NCI-H748 (cell line): ENCODE measurements around the gene PRRC2B.
"Not testable (repeated sequence)": the region's sequence is repeated elsewhere in the genome, so short reads cannot be mapped to it uniquely, and the experiment has no call there.

Source experiments
- DNase-seq: peaks from one replicate; lab custom pipeline; 2025; ENCODE audit not compliant: unreplicated experiment; lab: John Stamatoyannopoulos, UW

The PRRC2B gene

GRCh38 chr9:131433302-131433854, 39.5 kb downstream of the PRRC2B start:
- no peak for DNase-seq

- no peak for DNase-seq
These were observed 40.8 kb downstream of the PRRC2B start for GRCh38 chr9:131434673-131435072.

GRCh38 chr9:131436376-131436775, 42.5 kb downstream of the PRRC2B start:
- DNase-seq: no peak

GRCh38 chr9:131436865-131437271, 43.0 kb downstream of the PRRC2B start:
- DNase-seq: no peak

- DNase-seq: no peak
These were observed 44.3 kb downstream of the PRRC2B start for GRCh38 chr9:131438190-131438589.

GRCh38 chr9:131439224-131439623, 45.3 kb downstream of the PRRC2B start:
- DNase-seq: no peak

- no peak for DNase-seq
These were observed 47.6 kb downstream of the PRRC2B start for GRCh38 chr9:131441441-131441840.

GRCh38 chr9:131442351-131442750, 48.5 kb downstream of the PRRC2B start:
- no peak for DNase-seq

GRCh38 chr9:131443648-131444047, 49.8 kb downstream of the PRRC2B start:
- no peak for DNase-seq

GRCh38 chr9:131446276-131446675, 52.4 kb downstream of the PRRC2B start:
- DNase-seq: no peak

- no peak for DNase-seq
These were observed 53.3 kb downstream of the PRRC2B start for GRCh38 chr9:131447148-131447547.

GRCh38 chr9:131447600-131447999, 53.7 kb downstream of the PRRC2B start:
- DNase-seq: no peak

GRCh38 chr9:131448818-131449217, 54.9 kb downstream of the PRRC2B start:
- DNase-seq: no peak

- DNase-seq: no peak
These were observed 55.4 kb downstream of the PRRC2B start for GRCh38 chr9:131449276-131449675.

GRCh38 chr9:131454028-131454427, 60.1 kb downstream of the PRRC2B start:
- DNase-seq: no peak

- not testable (repeated sequence) for DNase-seq
These were observed 61.8 kb downstream of the PRRC2B start for GRCh38 chr9:131455655-131456054.

- DNase-seq: no peak
These were observed 63.9 kb downstream of the PRRC2B start for GRCh38 chr9:131457746-131458145.

- DNase-seq: no peak
These were observed 65.2 kb downstream of the PRRC2B start for GRCh38 chr9:131459056-131459455.

- DNase-seq: no peak
These were observed 67.3 kb downstream of the PRRC2B start for GRCh38 chr9:131461166-131461565.

- no peak for DNase-seq
These were observed 70.6 kb downstream of the PRRC2B start for GRCh38 chr9:131464354-131465000.

- DNase-seq: no peak
These were observed 71.5 kb downstream of the PRRC2B start for GRCh38 chr9:131465401-131465800.

- DNase-seq: no peak
These were observed 73.5 kb downstream of the PRRC2B start for GRCh38 chr9:131467214-131467935.
